Right lobe of liver (tissue), 6 donors: Measurements from ENCODE around the gene ADAMTS2. TPM values are rescaled to one million over a fixed set of nuclear protein-coding genes. Genes with fewer than 3 reads are reported as not detected.

Source experiments
- ATAC-seq, 4 donors: fragments of 200-7000 bp; cut with Tn5 transposase; one replicate each; pipeline ENCODE4 v1.9.1; 2020; ENCODE audit warnings: mild to moderate bottlenecking in 4 of 4, moderate library complexity in 4 of 4
- DNase-seq, 3 donors: peaks; one replicate each; pipeline ENCODE4 v3.0.0-alpha.2; 2020
- H3K27ac ChIP-seq, 3 donors: fragments of 200-600 bp; one replicate each; pipeline ENCODE4 v1.8.0; 2022
- H3K27me3 ChIP-seq, 2 donors: fragments of 200-600 bp; one replicate each; pipeline ENCODE4 v1.8.0; 2022
- H3K36me3 ChIP-seq, 4 donors: fragments of 200-600 bp; sonication (generic) in 1 of 4; one replicate each; pipeline versions ENCODE4 v1.5.1 to v1.8.0; 2017 to 2022; ENCODE audit warnings: control low read depth in 1 of 4
- H3K4me1 ChIP-seq, 4 donors: fragments of 200-600 bp; sonication (generic) in 1 of 4; one replicate each; pipeline versions ENCODE4 v1.5.1 to v1.8.0; 2017 to 2022; ENCODE audit warnings: control low read depth in 1 of 4
- H3K4me3 ChIP-seq, 3 donors: fragments of 200-600 bp; one replicate each; pipeline ENCODE4 v1.8.0; 2022
- H3K9me3 ChIP-seq, 4 donors: fragments of 200-600 bp; sonication (generic) in 1 of 4; one replicate each; pipeline versions ENCODE4 v1.5.1 to v1.8.0; 2017 to 2022; ENCODE audit warnings: control low read depth in 1 of 4
- POLR2A ChIP-seq: fragments of 450-650 bp; IDR thresholded peaks from one replicate; pipeline ENCODE4 v1.6.1; 2017; ENCODE audit warnings: antibody characterized with exemption, mild to moderate bottlenecking
- WGBS: methylation state at CpG from one replicate; pipeline ENCODE4 v1.1.6; 2018; ENCODE audit warnings: low coverage, low lambda C conversion rate; ENCODE audit not compliant: insufficient coverage; ENCODE audit errors: missing lambda C conversion rate; 5-methylcytosine and 5-hydroxymethylcytosine counted together
- intact Hi-C, 2 donors: fragments of 100-400 bp; cut with DNase I; formaldehyde crosslinking; loops; one replicate each; pipeline versions ENCODE4 v1.11.2 to v1.14.1; 2022
- total RNA-seq, 6 experiments: library from RNA; depleted of rRNA in 2 of 6; stranded (reverse); fragments of >200 nt in 2 of 6; fragmentation: NEBNext Ultra II Directional in 3 of 6; extraction: Animal tissue kit (Norgen Biotek cat#: 25700) in 3 of 6; gene quantifications; one replicate each; pipeline versions ENCODE4 v1.1.0 to v1.2.4, GENCODE V29; 2016 to 2023
- TF ChIP-seq, protein P1 (sequence below), 4 donors: fragments of 200-600 bp in 3 of 4; fragments of 450-650 bp in 1 of 4; IDR thresholded peaks; one replicate each; pipeline versions ENCODE4 v1.5.1 to v1.8.0; 2016 to 2022; ENCODE audit warnings: antibody characterized with exemption in 4 of 4, mild to moderate bottlenecking in 2 of 4
- donor health status: DM: no; HTN: yes; CAD: no.
- donor health status: DM: no; HTN: no; CAD: no.
- donor health status: DM: no; HTN: no; CAD: no.
- donor health status: DM: no; HTN: yes; CAD: no.
- donor health status: DM: no; HTN: yes; CAD: no.

Gene ADAMTS2
- total RNA-seq, 6 experiments from 2014 or later, result 6.3 to 18.9 (median 13.5) TPM

DNA sequence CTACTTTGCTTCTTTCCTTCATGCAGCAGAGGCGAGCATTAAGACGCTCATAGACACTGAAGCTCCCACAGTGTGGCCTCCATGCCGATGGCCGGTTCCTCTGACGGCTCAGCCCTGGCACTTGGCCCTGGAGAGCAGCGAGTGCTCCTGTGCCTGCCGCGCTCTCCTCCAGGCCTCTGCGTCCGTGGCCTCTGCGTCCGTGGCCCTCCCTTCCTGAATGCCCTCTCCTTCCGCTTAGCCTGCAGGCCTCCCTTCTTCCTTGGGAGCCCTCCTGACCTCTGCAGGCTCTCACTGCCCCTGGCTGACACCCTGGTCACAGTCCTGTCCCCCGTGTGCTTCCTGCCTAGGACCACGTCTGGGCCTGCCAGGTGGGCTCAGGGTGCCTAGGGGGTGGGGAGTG, 192.3 kb downstream of the ADAMTS2 start:
- TF ChIP-seq, protein P1, sequence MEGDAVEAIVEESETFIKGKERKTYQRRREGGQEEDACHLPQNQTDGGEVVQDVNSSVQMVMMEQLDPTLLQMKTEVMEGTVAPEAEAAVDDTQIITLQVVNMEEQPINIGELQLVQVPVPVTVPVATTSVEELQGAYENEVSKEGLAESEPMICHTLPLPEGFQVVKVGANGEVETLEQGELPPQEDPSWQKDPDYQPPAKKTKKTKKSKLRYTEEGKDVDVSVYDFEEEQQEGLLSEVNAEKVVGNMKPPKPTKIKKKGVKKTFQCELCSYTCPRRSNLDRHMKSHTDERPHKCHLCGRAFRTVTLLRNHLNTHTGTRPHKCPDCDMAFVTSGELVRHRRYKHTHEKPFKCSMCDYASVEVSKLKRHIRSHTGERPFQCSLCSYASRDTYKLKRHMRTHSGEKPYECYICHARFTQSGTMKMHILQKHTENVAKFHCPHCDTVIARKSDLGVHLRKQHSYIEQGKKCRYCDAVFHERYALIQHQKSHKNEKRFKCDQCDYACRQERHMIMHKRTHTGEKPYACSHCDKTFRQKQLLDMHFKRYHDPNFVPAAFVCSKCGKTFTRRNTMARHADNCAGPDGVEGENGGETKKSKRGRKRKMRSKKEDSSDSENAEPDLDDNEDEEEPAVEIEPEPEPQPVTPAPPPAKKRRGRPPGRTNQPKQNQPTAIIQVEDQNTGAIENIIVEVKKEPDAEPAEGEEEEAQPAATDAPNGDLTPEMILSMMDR (IDR thresholded peaks at IDR 0.05), result no peak
- TF ChIP-seq POLR2A, result no peak
- WGBS, result no CpG with 5 or more reads among the region's 15 CpGs
- H3K4me1 ChIP-seq, result no peaks in the 10 kb centered on the region
- DNase-seq, result peak in 1 of 3 donors; percentile 42
- no peak overlapping the region for H3K27ac ChIP-seq
- H3K4me3 ChIP-seq, result no peak overlapping the region
- no peaks in the 10 kb centered on the region for H3K9me3 ChIP-seq
- intact Hi-C loops, result no loop called here
- H3K27me3 ChIP-seq, result no peaks in the 10 kb centered on the region
- ATAC-seq, result no peak
- H3K36me3 ChIP-seq, result no peaks in the 10 kb centered on the region

DNA sequence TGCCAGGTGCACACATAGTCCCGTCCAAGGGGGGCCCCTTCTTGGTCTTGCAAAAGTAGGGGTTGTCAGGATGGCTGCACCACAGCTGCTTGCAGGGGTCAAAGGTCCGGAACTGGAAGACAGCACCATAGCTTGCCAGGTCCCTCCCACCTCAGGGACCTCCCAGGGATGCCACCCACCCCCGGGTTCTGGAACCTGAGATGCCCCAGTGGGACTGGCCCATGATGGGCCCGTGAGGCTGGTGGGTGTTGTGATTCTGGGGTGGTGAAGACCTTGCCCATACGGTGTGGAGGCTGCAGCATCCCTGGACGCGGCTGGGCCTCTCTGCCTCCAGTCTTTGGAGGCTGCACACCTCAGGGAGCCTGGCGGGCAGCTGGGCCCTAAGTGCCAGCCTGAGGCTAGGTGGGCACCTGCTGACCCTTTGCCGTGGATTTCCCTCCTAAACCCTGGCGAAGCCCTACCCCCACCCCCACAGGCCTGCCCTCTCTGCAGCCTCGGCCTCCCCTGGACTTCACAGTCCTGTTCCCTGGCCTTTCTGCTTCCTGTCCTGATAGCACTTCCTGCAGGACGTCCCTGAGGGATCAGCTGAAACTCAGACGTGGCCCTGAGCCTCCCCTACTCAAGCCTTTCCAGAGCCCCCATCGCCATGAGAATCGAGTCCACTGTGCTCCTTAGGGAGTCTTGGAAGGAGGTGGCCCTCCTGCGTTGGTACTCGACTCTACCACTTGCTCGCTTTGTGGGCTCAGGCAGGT, 192.9 kb downstream of the ADAMTS2 start:
- DNase-seq, result peak in 1 of 3 donors; percentile 39
- Histone ChIP-seq H3K4me3 (no peak overlapping the region), H3K36me3 (no peaks in the 10 kb centered on the region), H3K4me1 (no peaks in the 10 kb centered on the region), H3K27ac (no peak overlapping the region), H3K9me3 (no peaks in the 10 kb centered on the region), H3K27me3 (no peaks in the 10 kb centered on the region)
- TF ChIP-seq, protein P1 (IDR thresholded peaks at IDR 0.05), result no peak
- TF ChIP-seq POLR2A, result no peak
- ATAC-seq, result peak in 3 of 4 donors; percentile 17 to 26 (median 18)
- intact Hi-C loops, result no loop called here
- WGBS, result 46% methylated on average over 5 of the region's 18 CpGs

DNA sequence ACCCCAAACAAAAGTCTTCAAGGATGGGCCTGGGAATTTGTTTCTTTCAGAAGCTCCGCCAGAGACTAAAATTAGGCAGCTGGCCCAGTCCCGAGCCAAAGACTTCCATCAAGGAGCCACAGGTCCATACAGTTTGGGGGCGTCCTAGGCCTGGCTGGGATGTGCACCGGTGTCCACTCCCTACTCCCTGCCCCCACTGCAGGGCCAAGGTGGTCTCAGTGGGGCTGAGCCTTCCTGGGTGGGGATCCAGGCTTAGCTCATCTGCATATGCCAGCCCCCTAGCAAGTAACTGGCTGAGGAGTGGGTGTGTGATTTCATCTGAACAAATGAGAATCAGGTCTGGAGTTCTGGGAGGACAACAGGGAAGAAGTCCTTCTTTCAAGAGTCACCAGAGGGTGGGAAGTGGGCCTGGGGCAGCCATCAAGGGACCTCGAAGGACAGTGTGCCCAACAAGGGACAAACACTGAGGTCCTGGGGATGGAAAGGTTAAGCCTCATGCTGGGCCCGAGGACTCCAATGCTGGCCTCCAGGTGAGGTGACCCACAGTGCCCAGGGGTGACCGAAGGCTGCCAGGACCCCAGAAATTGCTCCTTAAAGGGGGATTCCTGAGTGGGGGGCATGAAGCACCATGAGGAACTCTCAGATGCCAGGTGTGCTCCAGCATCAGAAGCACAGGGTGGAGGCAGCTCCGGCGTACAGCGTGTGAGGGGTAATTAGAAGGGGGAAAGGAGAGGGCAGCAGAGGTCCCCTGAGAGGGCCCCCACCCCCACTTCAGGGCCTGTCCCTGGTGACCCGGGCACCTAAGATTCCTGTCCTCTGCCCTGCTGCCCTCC, 193.8 kb downstream of the ADAMTS2 start:
- no peak overlapping the region for H3K27ac ChIP-seq
- WGBS, result 75% methylated on average over 3 of the region's 11 CpGs
- no peaks in the 10 kb centered on the region for H3K27me3 ChIP-seq
- no peak for ATAC-seq
- no peaks in the 10 kb centered on the region for H3K9me3 ChIP-seq
- intact Hi-C loops, result no loop called here
- no peak for TF ChIP-seq POLR2A
- TF ChIP-seq, protein P1 (IDR thresholded peaks at IDR 0.05), result no peak
- no peak overlapping the region for H3K4me3 ChIP-seq
- DNase-seq, result peak in 2 of 3 donors; percentile 28 to 32
- H3K4me1 ChIP-seq, result no peaks in the 10 kb centered on the region
- no peaks in the 10 kb centered on the region for H3K36me3 ChIP-seq

DNA sequence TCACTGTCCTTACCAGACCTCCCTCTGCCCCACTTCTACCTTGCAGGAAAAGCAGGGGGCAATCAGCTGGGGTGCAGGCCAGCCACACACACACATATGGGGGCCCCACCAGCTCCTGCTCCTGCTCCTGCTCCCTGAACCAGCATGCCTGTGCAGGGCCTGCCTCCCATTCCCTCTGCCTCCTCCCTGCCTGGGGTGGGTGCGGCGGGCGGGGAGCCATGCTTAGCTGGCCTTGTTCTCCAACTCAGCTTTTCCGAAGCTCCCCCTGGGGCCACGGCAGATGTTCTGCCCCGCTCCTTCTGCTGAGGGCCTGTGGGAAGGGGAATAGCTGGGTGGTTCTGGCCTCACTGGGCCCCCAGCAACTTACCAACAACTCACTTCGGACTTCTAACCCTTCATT, 195.2 kb downstream of the ADAMTS2 start:
- intact Hi-C loops, result no loop called here
- TF ChIP-seq POLR2A, result no peak
- TF ChIP-seq, protein P1 (IDR thresholded peaks at IDR 0.05), result no peak
- H3K27me3 ChIP-seq, result no peaks in the 10 kb centered on the region

More for the DNA sequence above, 195.2 kb downstream of the ADAMTS2 start:
- ATAC-seq (no peak), DNase-seq (peak in 1 of 3 donors; percentile 35)
- Histone ChIP-seq H3K27ac (no peak overlapping the region), H3K36me3 (no peaks in the 10 kb centered on the region), H3K4me1 (no peaks in the 10 kb centered on the region), H3K4me3 (no peak overlapping the region), H3K9me3 (no peaks in the 10 kb centered on the region)
- WGBS, result 13% methylated on average over 1 of the region's 7 CpGs
